Measurements from ENCODE around the gene TRAPPC6A.

TRAPPC6A gene

GRCh38 chr19:45163156-45163555 lies 14.9 kb downstream of the TRAPPC6A start:
- TF ChIP-seq TEAD4 (IDR thresholded peaks at IDR 0.05) (no peak), TCF12 (IDR thresholded peaks at IDR 0.05; ENCODE audit: low read depth) (no peak), FOXM1 (IDR thresholded peaks at IDR 0.05; ENCODE audit: borderline replicate concordance, low read depth) (no peak), CREB1 (IDR thresholded peaks at IDR 0.05; ENCODE audit: low read depth) (no peak), EP300 (IDR thresholded peaks at IDR 0.05; ENCODE audit: borderline replicate concordance) (no peak), USF1 (IDR thresholded peaks at IDR 0.05) (no peak), CEBPB (IDR thresholded peaks at IDR 0.05) (no peak), NFIC (IDR thresholded peaks at IDR 0.05) (no peak), YY1 (IDR thresholded peaks at IDR 0.05; ENCODE audit: low read depth) (no peak), ZBTB7A (IDR thresholded peaks at IDR 0.05; ENCODE audit: low read depth) (no peak), TAF1 (IDR thresholded peaks at IDR 0.05; ENCODE audit: low read depth) (no peak), EGR1 (IDR thresholded peaks at IDR 0.05) (no peak), RAD21 (IDR thresholded peaks at IDR 0.05; ENCODE audit: low read depth) (no peak)
- TF ChIP-seq, protein P1, sequence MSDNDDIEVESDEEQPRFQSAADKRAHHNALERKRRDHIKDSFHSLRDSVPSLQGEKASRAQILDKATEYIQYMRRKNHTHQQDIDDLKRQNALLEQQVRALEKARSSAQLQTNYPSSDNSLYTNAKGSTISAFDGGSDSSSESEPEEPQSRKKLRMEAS (IDR thresholded peaks at IDR 0.05): no peak
- TF ChIP-seq, protein P2, sequence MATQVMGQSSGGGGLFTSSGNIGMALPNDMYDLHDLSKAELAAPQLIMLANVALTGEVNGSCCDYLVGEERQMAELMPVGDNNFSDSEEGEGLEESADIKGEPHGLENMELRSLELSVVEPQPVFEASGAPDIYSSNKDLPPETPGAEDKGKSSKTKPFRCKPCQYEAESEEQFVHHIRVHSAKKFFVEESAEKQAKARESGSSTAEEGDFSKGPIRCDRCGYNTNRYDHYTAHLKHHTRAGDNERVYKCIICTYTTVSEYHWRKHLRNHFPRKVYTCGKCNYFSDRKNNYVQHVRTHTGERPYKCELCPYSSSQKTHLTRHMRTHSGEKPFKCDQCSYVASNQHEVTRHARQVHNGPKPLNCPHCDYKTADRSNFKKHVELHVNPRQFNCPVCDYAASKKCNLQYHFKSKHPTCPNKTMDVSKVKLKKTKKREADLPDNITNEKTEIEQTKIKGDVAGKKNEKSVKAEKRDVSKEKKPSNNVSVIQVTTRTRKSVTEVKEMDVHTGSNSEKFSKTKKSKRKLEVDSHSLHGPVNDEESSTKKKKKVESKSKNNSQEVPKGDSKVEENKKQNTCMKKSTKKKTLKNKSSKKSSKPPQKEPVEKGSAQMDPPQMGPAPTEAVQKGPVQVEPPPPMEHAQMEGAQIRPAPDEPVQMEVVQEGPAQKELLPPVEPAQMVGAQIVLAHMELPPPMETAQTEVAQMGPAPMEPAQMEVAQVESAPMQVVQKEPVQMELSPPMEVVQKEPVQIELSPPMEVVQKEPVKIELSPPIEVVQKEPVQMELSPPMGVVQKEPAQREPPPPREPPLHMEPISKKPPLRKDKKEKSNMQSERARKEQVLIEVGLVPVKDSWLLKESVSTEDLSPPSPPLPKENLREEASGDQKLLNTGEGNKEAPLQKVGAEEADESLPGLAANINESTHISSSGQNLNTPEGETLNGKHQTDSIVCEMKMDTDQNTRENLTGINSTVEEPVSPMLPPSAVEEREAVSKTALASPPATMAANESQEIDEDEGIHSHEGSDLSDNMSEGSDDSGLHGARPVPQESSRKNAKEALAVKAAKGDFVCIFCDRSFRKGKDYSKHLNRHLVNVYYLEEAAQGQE (IDR thresholded peaks at IDR 0.05; ENCODE audit: low read depth): no peak

DNA sequence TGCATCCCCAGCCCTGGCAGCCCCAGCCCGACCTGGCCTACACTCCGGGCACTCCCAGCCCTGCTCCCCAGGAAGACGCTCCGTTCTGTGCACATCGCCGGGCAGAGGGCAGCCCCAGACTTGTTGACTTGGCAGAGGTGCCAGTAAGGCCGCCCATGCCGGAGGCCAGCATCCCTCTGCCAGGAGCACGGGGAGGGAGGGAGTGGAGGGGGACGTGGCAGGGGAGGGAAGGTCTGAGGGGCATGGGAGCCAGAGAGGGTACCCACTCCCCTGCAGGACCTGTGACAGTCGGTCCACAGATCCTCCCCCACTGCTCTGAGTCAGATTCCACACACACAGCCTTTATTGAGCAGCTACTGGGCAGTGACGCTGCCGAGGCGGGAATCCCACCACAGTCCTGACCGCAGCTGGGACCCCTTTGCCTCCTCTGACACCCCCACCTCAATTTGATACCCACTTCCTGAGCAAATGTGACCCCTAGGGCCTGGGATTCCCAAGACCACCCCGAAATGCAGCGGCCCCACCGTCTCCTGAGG lies 15.4 kb downstream of the TRAPPC6A start:
- TF ChIP-seq FOXM1 (IDR thresholded peaks at IDR 0.05; ENCODE audit: borderline replicate concordance, low read depth) (no peak), EP300 (IDR thresholded peaks at IDR 0.05; ENCODE audit: borderline replicate concordance) (no peak), TAF1 (IDR thresholded peaks at IDR 0.05; ENCODE audit: low read depth) (no peak), YY1 (IDR thresholded peaks at IDR 0.05; ENCODE audit: low read depth) (no peak), ZBTB7A (IDR thresholded peaks at IDR 0.05; ENCODE audit: low read depth) (no peak), TEAD4 (IDR thresholded peaks at IDR 0.05) (no peak), RAD21 (IDR thresholded peaks at IDR 0.05; ENCODE audit: low read depth) (no peak), USF1 (IDR thresholded peaks at IDR 0.05) (no peak), NFIC (IDR thresholded peaks at IDR 0.05) (no peak), CEBPB (IDR thresholded peaks at IDR 0.05) (no peak), TCF12 (IDR thresholded peaks at IDR 0.05; ENCODE audit: low read depth) (no peak), EGR1 (IDR thresholded peaks at IDR 0.05) (no peak), CREB1 (IDR thresholded peaks at IDR 0.05; ENCODE audit: low read depth) (no peak)
- TF ChIP-seq, protein P2 (IDR thresholded peaks at IDR 0.05; ENCODE audit: low read depth): no peak
- TF ChIP-seq, protein P1 (IDR thresholded peaks at IDR 0.05): no peak

DNA sequence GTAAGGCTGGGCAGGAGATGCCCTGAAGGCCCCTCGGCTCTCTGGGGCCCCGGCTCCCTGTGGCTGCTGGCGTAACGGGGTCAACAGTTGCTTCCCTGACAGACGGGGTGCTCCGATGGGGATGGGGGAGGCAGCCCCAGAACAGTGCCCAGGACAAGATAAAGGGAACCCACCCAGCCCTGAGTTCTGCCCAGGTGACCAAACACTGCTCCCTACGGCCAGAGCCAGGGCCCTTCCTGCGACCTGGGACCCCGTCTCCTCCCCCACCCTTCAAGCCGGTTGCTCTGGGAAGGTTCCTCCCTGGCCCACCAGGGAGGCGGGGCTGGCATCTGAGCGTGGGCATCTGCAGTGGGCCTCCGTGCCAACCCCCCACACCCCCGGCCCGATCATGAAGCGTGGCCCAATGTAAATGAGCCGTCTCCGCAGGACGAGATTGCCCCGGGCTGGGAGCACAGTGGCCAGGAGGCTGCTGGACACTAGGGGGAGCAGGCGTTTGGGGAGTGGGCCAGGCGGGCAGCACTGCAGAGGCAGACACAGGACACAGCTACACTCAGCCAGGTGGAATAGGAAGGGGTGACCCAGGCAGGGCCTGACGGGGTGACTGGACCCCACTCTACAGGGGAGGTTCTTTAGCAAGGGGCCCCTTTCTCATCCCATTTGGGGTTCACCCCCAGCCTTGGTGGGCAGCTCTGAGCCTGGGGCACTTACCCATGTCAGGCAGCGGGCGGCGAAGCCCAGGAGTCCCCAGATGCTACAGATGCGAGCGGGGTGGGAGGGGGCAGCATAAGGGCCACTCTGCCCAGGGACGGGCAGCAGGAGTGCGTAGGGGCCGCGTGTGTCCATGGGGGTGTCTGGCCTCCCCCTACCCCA lies 16.1 kb downstream of the TRAPPC6A start:
- peak; percentile 41; the same call in 1 of the 2 replicates for TF ChIP-seq RAD21 (IDR thresholded peaks at IDR 0.05; ENCODE audit: low read depth)
- TF ChIP-seq, protein P1 (IDR thresholded peaks at IDR 0.05): no peak

DNA sequence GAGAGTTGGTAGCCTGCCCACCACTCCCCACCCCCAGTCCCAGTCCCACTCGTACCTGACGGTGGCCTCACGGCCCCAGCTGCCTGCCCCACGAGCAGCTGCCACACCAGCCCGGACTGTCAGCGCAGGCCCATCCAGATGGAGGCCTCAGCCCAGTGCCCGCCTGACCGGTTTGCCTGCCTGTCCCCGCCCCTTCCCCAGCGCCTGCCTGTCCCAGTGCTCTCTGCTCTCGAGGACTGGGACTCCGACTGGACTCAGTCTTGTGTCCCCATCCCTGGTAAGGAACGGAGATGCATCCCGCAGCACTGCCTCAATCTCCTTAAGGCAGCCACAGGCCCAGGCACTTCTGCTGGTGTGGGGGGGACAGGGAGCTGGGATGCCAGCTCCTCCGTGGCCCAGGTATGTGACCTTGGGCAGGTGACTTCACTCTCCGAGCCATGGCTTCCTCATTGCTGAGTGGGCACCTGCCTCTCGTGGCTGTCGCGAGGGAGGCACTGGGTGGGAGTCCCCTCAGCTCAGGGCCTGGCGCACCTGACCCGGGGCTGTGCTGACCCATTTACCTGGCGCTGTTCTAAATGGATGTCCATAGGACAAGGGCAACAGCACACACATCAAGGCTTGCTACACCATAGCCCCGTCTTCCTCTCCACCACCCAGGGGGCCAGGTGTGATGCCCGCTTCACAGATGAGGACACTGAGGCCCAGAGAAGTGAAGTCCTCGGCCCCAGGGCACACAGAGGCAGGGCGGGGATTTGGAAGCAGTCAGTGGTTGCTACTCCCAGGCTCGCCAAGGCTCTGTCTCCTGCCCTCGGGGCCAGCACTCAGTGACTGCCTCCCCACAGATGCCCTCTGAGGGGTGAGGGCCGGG lies 16.9 kb downstream of the TRAPPC6A start, which contains the start of gene NKPD1:
Gene NKPD1 (minus strand): TSS at position 113 of the 868 bp plus-strand sequence. CDS start 832 bp downstream, outside the sequence.
- TF ChIP-seq CEBPB (IDR thresholded peaks at IDR 0.05) (no peak), YY1 (IDR thresholded peaks at IDR 0.05; ENCODE audit: low read depth) (no peak), NFIC (IDR thresholded peaks at IDR 0.05) (no peak), USF1 (IDR thresholded peaks at IDR 0.05) (peak; percentile 2; the same call in 1 of the 2 replicates), FOXM1 (IDR thresholded peaks at IDR 0.05; ENCODE audit: borderline replicate concordance, low read depth) (no peak), EGR1 (IDR thresholded peaks at IDR 0.05) (no peak)
- TF ChIP-seq, protein P1 (IDR thresholded peaks at IDR 0.05): peak; percentile 92
